ENCODE measurements around the gene ZNF662.

DNA sequence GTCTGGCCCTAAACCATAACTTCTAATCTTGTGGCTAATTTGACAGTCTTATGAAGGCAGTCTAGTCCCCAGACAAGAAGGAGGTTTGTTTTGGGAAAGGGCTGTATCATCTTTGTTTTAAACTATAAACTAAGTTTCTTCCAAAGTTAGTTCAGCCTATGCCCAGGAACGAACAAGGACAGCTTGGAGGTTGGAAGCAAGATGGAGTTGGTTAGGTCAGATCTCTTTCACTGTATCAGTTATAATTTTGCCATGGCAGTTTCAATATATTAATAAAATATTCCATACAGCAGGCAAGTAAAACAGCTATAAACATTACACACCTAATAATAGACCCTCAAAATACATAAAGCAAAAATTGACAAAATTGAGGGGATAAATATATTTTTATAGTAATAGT lies 13.1 kb upstream of the ZNF662 start:
- TF ChIP-seq POLR2AphosphoS5 (IDR thresholded peaks at IDR 0.05; ENCODE audit: low read depth): no peak
- no peak for TF ChIP-seq CTCF (IDR thresholded peaks at IDR 0.05; ENCODE audit: insufficient read depth, low read length)
- TF ChIP-seq REST (IDR thresholded peaks at IDR 0.05; ENCODE audit: insufficient replicate concordance, low read depth): no peak

All from HL-60 (cell line).